ENCODE results near the gene FAM3C. TPM values are rescaled to one million over a fixed set of nuclear protein-coding genes. Genes with fewer than 3 reads are reported as not detected.

The FAM3C gene
- total and polyA plus RNA-seq, 2 donors (not counting 1 experiment from before 2014, with no cell fraction given): 38.7 to 75.4 TPM

DNA sequence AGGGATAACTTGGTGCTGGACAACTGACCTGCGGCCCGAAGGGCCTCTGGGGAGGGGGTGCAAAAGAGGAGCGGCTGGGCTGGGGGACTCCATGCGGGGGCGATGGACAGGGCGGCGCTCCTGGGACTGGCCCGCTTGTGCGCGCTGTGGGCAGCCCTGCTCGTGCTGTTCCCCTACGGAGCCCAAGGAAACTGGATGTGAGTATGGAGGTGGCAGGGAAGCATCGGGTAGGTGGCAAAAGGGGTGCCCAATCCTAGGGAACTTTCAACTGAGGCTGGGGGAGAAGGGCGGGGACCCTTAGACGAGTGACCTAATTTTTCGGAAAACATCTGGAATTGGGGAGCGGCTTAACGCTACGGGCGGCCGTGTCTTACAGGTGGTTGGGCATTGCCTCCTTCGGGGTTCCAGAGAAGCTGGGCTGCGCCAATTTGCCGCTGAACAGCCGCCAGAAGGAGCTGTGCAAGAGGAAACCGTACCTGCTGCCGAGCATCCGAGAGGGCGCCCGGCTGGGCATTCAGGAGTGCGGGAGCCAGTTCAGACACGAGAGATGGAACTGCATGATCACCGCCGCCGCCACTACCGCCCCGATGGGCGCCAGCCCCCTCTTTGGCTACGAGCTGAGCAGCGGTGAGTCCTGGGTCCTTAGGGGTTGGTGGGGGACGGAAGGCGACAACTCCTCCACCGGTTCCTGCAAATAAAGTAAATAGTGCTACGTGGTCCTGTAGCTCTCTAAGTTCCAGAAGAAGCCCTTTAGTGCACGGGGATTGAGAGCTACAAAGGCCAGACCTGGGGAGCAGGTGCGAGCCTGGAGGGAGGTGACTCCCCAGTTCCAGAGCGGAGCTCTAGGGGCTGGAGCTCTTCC lies 66.7 kb downstream of the FAM3C start:
- peak; percentile 49 for ATAC-seq (ENCODE audit: low read depth)
- Histone ChIP-seq H4K20me1 (ENCODE audit: control insufficient read depth, insufficient read depth, low read length, poor library complexity, severe bottlenecking) (no peaks in the 10 kb centered on the region), H3K4me2 (replicated peaks; ENCODE audit: low read depth, low read length, poor library complexity, severe bottlenecking) (peak overlapping the region; percentile 90), H3K4me1 (ENCODE audit: control insufficient read depth in 2 of 2, insufficient read depth in 2 of 2, low read length in 2 of 2) (peaks cover 20 to 21% of the 10 kb centered on the region in 2 donors), H3K79me2 (ENCODE audit: control insufficient read depth, insufficient read depth, low read length) (peaks cover 26% of the 10 kb centered on the region), H3K27me3 (replicated peaks in 1 of 4; ENCODE audit: control extremely low read depth in 1 of 4, control insufficient read depth in 3 of 4, insufficient read depth in 4 of 4, low read length in 3 of 4) (peaks cover 0 to 3% (median 0%) of the 10 kb centered on the region in 4 experiments), H3K9ac (ENCODE audit: low read length) (peak overlapping the region; percentile 76), H3K36me3 (replicated peaks in 1 of 2; ENCODE audit: control extremely low read depth in 1 of 2, control insufficient read depth in 1 of 2, extremely low read depth in 1 of 2, insufficient read depth in 2 of 2, low read length in 1 of 2) (no peaks in the 10 kb centered on the region), H3K27ac (ENCODE audit: low read length in 2 of 2) (peak overlapping the region; percentile 25 to 32), H3K4me3 (ENCODE audit: control extremely low read depth in 1 of 5, extremely low read depth in 1 of 5, insufficient read depth in 1 of 5, low read depth in 2 of 5, low read length in 4 of 5) (peak overlapping the region; percentile 54 to 97 (median 86)), H2AFZ (ENCODE audit: insufficient read depth, low read depth, low read length, poor library complexity, severe bottlenecking) (peak overlapping the region; percentile 86), H3K9me3 (ENCODE audit: control extremely low read depth in 1 of 3, control insufficient read depth in 2 of 3, insufficient read depth in 1 of 3, low read length in 2 of 3) (no peaks in the 10 kb centered on the region)
- Mint-ChIP-seq H3K9me3 (ENCODE audit: insufficient read depth) (no peaks in the 10 kb centered on the region), H3K4me1 (peaks cover 46% of the 10 kb centered on the region), H3K27me3 (peaks cover 13% of the 10 kb centered on the region), H3K27ac (peak overlapping the region; percentile 92), H3K4me3 (peak overlapping the region; percentile 91)
- no peak for TF ChIP-seq EZH2 (IDR thresholded peaks at IDR 0.05; ENCODE audit: borderline replicate concordance, insufficient read depth, low read depth, low read length, poor library complexity, severe bottlenecking)
- TF ChIP-seq, protein P1, sequence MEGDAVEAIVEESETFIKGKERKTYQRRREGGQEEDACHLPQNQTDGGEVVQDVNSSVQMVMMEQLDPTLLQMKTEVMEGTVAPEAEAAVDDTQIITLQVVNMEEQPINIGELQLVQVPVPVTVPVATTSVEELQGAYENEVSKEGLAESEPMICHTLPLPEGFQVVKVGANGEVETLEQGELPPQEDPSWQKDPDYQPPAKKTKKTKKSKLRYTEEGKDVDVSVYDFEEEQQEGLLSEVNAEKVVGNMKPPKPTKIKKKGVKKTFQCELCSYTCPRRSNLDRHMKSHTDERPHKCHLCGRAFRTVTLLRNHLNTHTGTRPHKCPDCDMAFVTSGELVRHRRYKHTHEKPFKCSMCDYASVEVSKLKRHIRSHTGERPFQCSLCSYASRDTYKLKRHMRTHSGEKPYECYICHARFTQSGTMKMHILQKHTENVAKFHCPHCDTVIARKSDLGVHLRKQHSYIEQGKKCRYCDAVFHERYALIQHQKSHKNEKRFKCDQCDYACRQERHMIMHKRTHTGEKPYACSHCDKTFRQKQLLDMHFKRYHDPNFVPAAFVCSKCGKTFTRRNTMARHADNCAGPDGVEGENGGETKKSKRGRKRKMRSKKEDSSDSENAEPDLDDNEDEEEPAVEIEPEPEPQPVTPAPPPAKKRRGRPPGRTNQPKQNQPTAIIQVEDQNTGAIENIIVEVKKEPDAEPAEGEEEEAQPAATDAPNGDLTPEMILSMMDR (IDR thresholded peaks at IDR 0.05): peak; percentile 26
- peak; percentile 65 for DNase-seq
- WGBS (ENCODE audit: insufficient coverage): 5% methylated on average over 45 of the region's 47 CpGs
- intact Hi-C loops (cut with micrococcal nuclease): loop anchor here (2.0 to 10.0 kb wide), 5 partner anchors 17 to 535 kb away; partner anchors contain the start of gene FAM3C
- POLR2A ChIA-PET: no interaction called here
- CTCF ChIA-PET: interaction anchor here (0.6 to 3.1 kb wide), 22 partner anchors 15 to 223 kb away, joined by 3 to 24 read pairs (median 4); no protein-coding TSS in a partner anchor

All from B cell (primary cell).